IMR-90 (cell line): Measurements from ENCODE around the gene CEP104. TPM values are rescaled to one million over a fixed set of nuclear protein-coding genes. Genes with fewer than 3 reads are reported as not detected.

Experiments used
- ATAC-seq: fragments of 200-7000 bp; cut with Tn5 transposase; 2 replicates; pipeline ENCODE4 v1.9.1; 2020; ENCODE audit warnings: low read depth, mild to moderate bottlenecking, moderate library complexity
- BruUV-seq: library from RNA; stranded (reverse); fragments of 400-500 nt; replicated peaks from 2 replicates; lab custom pipeline; 2021; lab: Mats Ljungman, UMichigan
- CTCF ChIA-PET: fragments of 300-600 bp; formaldehyde crosslinking; extraction: SDS; loops from one replicate; lab custom pipeline; 2021; ENCODE audit warnings: antibody characterized with exemption; lab: Yijun Ruan, JAX
- POLR2A ChIA-PET: fragments of 300-600 bp; sonication (Branson Sonifier 250); formaldehyde crosslinking; loops from one replicate; lab custom pipeline; 2022; ENCODE audit warnings: antibody characterized with exemption; ENCODE audit not compliant: unreplicated experiment; lab: Charles Lee
- DNase-seq: peaks from one replicate; pipeline ENCODE4 v3.0.0; 2013
- H2AFZ ChIP-seq: replicated peaks from 2 replicates; pipeline ENCODE3; 2013; ENCODE audit warnings: low read length, mild to moderate bottlenecking; ENCODE audit not compliant: poor library complexity
- H2AK5ac ChIP-seq: 2 replicates; pipeline ENCODE4 v1.6.1; 2013; ENCODE audit warnings: low read depth, low read length, inconsistent platforms
- H2AK9ac ChIP-seq: replicated peaks from 2 replicates; pipeline ENCODE3; 2013; ENCODE audit warnings: mild to moderate bottlenecking, low read depth, low read length, moderate library complexity; ENCODE audit not compliant: poor library complexity
- H2BK120ac ChIP-seq: 2 replicates; pipeline ENCODE4 v1.6.1; 2013; ENCODE audit warnings: low read depth, low read length, inconsistent platforms
- H2BK15ac ChIP-seq: 3 replicates; pipeline ENCODE4 v1.6.1; 2013; ENCODE audit warnings: low read depth, low read length, inconsistent platforms
- H2BK20ac ChIP-seq: 2 replicates; pipeline ENCODE4 v1.6.1; 2013; ENCODE audit warnings: low read depth, mild to moderate bottlenecking, inconsistent platforms, low read length, moderate library complexity
- H2BK5ac ChIP-seq: 2 replicates; pipeline ENCODE4 v1.6.1; 2013; ENCODE audit warnings: mild to moderate bottlenecking, low read depth, low read length, inconsistent platforms; ENCODE audit not compliant: poor library complexity, severe bottlenecking
- H3K14ac ChIP-seq: replicated peaks from 2 replicates; pipeline ENCODE4 v1.6.1; 2013; ENCODE audit warnings: low read depth, low read length, inconsistent platforms
- H3K18ac ChIP-seq: 2 replicates; pipeline ENCODE4 v1.6.1; 2013; ENCODE audit warnings: low read depth, low read length, control low read depth
- H3K23ac ChIP-seq: 2 replicates; pipeline ENCODE4 v1.6.1; 2013; ENCODE audit warnings: low read depth, low read length, inconsistent platforms
- H3K27ac ChIP-seq: 2 replicates; pipeline ENCODE4 v1.5.1; 2013; ENCODE audit warnings: mild to moderate bottlenecking, control low read depth, low read length; ENCODE audit not compliant: insufficient read depth
- H3K27me3 ChIP-seq: 2 replicates; pipeline ENCODE4 v1.6.1; 2013; ENCODE audit warnings: low read length; ENCODE audit not compliant: control insufficient read depth, insufficient read depth
- H3K36me3 ChIP-seq: 2 replicates; pipeline ENCODE4 v1.6.1; 2013; ENCODE audit warnings: low read length, mixed read lengths; ENCODE audit not compliant: control insufficient read depth, insufficient read depth
- H3K4ac ChIP-seq: 2 replicates; pipeline ENCODE4 v1.6.1; 2013; ENCODE audit warnings: low read depth, low read length, inconsistent platforms
- H3K4me1 ChIP-seq: 2 replicates; pipeline ENCODE4 v1.6.1; 2013; ENCODE audit warnings: low read length, mixed read lengths; ENCODE audit not compliant: control insufficient read depth, insufficient read depth
- H3K4me2 ChIP-seq: 2 replicates; pipeline ENCODE4 v1.6.1; 2013; ENCODE audit warnings: low read depth, mild to moderate bottlenecking, control low read depth, low read length, moderate library complexity
- H3K4me3 ChIP-seq: 2 replicates; pipeline ENCODE4 v1.5.1; 2013; ENCODE audit warnings: low read depth, mild to moderate bottlenecking, control low read depth, low read length, moderate library complexity; ENCODE audit not compliant: insufficient read depth
- H3K56ac ChIP-seq: 2 replicates; pipeline ENCODE4 v1.6.1; 2013; ENCODE audit warnings: low read length, inconsistent platforms; ENCODE audit not compliant: insufficient read depth; ENCODE audit errors: extremely low read depth
- H3K79me1 ChIP-seq, 2 experiments: 2 replicates each; pipeline ENCODE4 v1.6.1; 2013; ENCODE audit warnings: low read length in 2 of 2, inconsistent platforms in 1 of 2, low read depth in 1 of 2
- H3K9ac ChIP-seq: 2 replicates; pipeline ENCODE4 v1.6.1; 2013; ENCODE audit warnings: low read depth, low read length, control low read depth
- H3K9me1 ChIP-seq: 2 replicates; pipeline ENCODE4 v1.6.1; 2013; ENCODE audit warnings: low read length, inconsistent platforms; ENCODE audit not compliant: insufficient read depth
- H3K9me3 ChIP-seq: 2 replicates; pipeline ENCODE4 v1.6.1; 2013; ENCODE audit warnings: low read length; ENCODE audit not compliant: control insufficient read depth, insufficient read depth
- H4K20me1 ChIP-seq: 2 replicates; pipeline ENCODE4 v1.6.1; 2013; ENCODE audit warnings: low read length, inconsistent platforms; ENCODE audit not compliant: insufficient read depth
- H4K5ac ChIP-seq: 2 replicates; pipeline ENCODE4 v1.6.1; 2013; ENCODE audit warnings: mild to moderate bottlenecking, low read depth, low read length, control low read depth
- H4K8ac ChIP-seq, 2 experiments: 2 replicates each; pipeline ENCODE4 v1.6.1; 2013; ENCODE audit warnings: low read depth in 2 of 2, low read length in 2 of 2, control low read depth in 1 of 2, inconsistent platforms in 1 of 2
- H4K91ac ChIP-seq: 2 replicates; pipeline ENCODE4 v1.6.1; 2013; ENCODE audit warnings: low read depth, low read length, inconsistent platforms; ENCODE audit not compliant: insufficient read depth
- CEBPB ChIP-seq: IDR thresholded peaks from 2 replicates; pipeline ENCODE4 v1.6.1; 2012; ENCODE audit warnings: low read depth, low read length, improper control_type of control experiment
- RFX5 ChIP-seq: IDR thresholded peaks from 2 replicates; pipeline ENCODE4 v1.8.0; 2012; ENCODE audit warnings: low read depth, mild to moderate bottlenecking, low read length, moderate library complexity
- WGBS, 2 experiments: methylation state at CpG; one replicate each; pipeline versions ENCODE4 v1.1.5 to v1.1.7; 2013; ENCODE audit warnings: missing lambda C conversion rate in 2 of 2; ENCODE audit not compliant: insufficient read length in 1 of 2; ENCODE audit errors: extremely low coverage in 2 of 2; 5-methylcytosine and 5-hydroxymethylcytosine counted together
- dilution Hi-C: fragments of 300-500 bp; cut with HindIII; formaldehyde crosslinking; loops from one replicate; pipeline ENCODE4 v1.14.3; 2018; ENCODE audit warnings: low sequenced_read_pairs; ENCODE audit not compliant: unreplicated experiment
- in situ Hi-C: fragments of 300-500 bp; cut with MboI; formaldehyde crosslinking; loops from 3 replicates; pipeline ENCODE4 v1.14.3; 2019; ENCODE audit warnings: low sequenced_read_pairs, inconsistent platforms, mixed read lengths
- intact Hi-C: fragments of 100-400 bp; cut with micrococcal nuclease; formaldehyde crosslinking; loops from 2 replicates; pipeline ENCODE4 v1.10.0; 2022
- polyA plus RNA-seq, 3 experiments: library from polyadenylated mRNA; depleted of rRNA; stranded (reverse); fragments of >200 nt; gene quantifications; 2 replicates each; pipeline ENCODE4 v1.2.3, GENCODE V29; 2012; ENCODE audit warnings: low replicate concordance in 1 of 3
- total RNA-seq: library from RNA; depleted of rRNA; stranded (reverse); fragments of >200 nt; gene quantifications from 2 replicates; pipeline ENCODE4 v1.2.3, GENCODE V29; 2012

The CEP104 gene
- total and polyA plus RNA-seq, 2 of the 4 experiments (the other 2 are of a cell fraction), result 14.3 to 17.5 TPM

GRCh38 chr1:3827813-3828307 lies 29.2 kb downstream of the CEP104 start:
- Histone ChIP-seq H3K9ac (no peak overlapping the region), H3K18ac (no peak overlapping the region), H3K23ac (no peak overlapping the region), H4K8ac (no peak overlapping the region), H3K4me2 (no peak overlapping the region), H2BK5ac (no peak overlapping the region), H2AFZ (no peak overlapping the region), H3K4ac (no peak overlapping the region), H2AK9ac (no peak overlapping the region), H2BK15ac (no peak overlapping the region), H4K91ac (no peak overlapping the region), H3K9me3 (no peaks in the 10 kb centered on the region), H3K27me3 (no peaks in the 10 kb centered on the region), H2AK5ac (no peak overlapping the region), H4K20me1 (no peaks in the 10 kb centered on the region), H3K56ac (no peak overlapping the region), H3K4me3 (no peak overlapping the region), H3K79me1 (no peaks in the 10 kb centered on the region), H3K4me1 (no peaks in the 10 kb centered on the region), H3K14ac (no peak overlapping the region), H3K9me1 (no peaks in the 10 kb centered on the region; the same call in 1 of the 2 replicates), H2BK120ac (no peak overlapping the region), H2BK20ac (no peak overlapping the region), H4K5ac (no peak overlapping the region), H3K27ac (no peak overlapping the region), H3K36me3 (peaks cover 57% of the 10 kb centered on the region)
- DNase-seq (peak; percentile 42), ATAC-seq (no peak; the same call in 1 of the 2 replicates)
- POLR2A ChIA-PET, result no interaction called here
- TF ChIP-seq CEBPB (peak; percentile 28; the same call in 1 of the 2 replicates), RFX5 (no peak)
- in situ Hi-C loops (no loop called here), dilution Hi-C loops (no loop called here), intact Hi-C loops (no loop called here)
- CTCF ChIA-PET, result interaction anchor here (0.5 to 1.1 kb wide), 2 partner anchors 18 to 30 kb away, joined by 3 read pairs; partner anchors contain the start of gene DFFB
- WGBS, 2 experiments, result 82% methylated on average over 7 of the region's 14 CpGs; no CpG with 5 or more reads in 1 of the 2 experiments
- BruUV-seq, result no TSS peak
